ENCODE data around the gene CDHR2.
A peak's percentile ranks its signal among the peaks of the same experiment; 100 is the strongest.

CDHR2 gene

DNA sequence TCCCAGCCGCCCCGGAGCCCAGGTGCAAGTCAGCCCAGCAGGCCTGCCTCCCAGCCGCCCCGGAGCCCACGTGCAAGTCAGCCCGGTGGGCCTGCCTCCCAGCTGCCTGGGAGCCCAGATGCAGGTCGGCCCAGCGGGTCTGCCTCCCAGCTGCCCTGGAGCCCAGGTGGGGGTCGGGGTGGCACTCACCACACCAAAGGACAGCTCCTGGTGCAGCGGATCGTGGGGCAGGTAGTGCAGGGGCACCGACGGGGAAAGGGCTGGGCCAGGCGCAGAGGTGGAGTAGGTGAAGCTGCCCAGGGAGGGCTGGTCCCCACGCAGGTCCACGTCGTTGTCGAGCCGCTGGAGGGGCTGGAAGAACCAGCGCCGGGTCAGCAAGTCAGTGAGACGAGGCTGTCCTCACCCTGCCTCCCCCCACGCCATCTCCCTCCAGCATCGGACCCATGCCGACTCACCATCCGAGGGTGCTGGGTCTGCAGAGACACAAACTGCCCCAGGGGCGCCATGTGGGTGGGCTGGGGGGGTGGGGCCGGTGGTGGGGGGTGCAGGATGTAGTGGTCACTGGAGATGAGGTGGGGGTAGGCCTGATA, 18.7 kb upstream of the CDHR2 start:
- no peak for FAIRE-seq

DNA sequence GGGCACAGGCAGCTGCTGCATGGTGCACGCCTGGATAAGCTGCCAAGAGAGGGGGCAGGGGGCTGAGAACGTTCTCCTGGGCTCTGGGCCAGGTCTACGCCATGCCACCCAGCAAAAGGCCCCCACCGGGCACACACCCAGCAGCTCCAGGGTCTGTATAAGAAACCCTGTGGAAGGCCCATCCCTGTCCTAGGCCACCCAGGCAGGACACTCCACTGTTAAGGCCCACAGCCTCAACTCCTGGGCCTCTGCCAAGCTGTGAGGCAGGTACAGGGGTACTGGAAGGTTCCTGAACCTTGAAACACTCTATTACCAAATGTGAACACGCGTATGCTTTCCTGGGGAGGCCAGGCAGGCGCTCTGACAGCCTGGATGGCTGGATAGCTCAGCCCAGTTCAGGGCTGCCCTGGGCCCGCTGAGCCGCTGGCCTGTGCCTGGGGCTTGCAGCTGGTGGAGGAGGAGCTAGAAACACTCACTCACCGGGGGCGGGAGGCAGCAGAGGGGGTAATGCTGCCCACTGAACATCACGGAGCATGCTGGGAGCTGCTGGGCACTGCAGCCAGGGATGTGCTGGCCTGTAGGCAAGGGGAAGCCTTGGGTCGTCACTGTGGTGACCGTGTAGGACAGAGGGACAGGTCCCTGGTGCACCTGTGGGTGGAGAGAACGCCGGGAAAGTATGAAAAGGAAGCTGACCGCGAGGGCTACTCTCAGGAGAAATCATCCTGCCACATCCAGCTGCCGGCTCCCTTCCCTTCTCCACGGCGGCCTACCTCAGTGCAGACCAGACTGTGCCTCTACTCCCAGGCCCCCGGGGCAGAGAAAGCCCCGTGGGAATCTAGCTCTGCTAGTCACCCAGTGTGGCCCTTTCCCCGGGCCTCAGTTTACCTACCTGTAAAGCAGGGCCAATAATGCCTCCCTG, 17.9 kb upstream of the CDHR2 start:
- no peak for FAIRE-seq

DNA sequence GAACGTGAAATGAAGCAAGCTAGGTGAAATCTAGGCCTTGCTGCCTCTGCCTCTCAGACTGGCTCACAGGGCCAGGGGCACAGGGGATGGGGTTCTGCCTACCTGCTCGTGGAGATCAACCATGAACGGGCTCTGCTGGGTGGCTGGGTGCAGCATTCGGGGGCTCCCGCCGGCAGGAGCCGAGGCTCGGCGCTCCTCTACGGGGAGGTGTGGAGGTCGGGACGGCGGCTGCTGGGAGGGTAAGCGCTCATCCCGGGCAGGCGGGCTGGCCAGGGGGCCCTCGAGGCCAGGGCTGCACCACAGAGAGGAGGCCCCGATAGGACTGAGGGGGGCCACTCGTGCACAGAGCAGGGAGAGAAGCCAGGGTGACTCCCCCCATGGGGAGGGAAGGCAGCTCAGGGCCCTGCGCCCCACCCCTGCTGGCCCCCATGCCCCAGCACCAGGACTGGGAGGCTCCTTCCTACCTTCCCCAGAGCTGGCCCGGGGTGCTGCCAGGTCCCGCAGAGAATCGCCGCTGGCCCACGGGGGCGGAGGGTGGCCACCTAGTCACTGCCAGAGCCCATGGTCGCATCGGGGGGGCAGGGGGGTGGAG, 17.1 kb upstream of the CDHR2 start:
- no peak for FAIRE-seq

DNA sequence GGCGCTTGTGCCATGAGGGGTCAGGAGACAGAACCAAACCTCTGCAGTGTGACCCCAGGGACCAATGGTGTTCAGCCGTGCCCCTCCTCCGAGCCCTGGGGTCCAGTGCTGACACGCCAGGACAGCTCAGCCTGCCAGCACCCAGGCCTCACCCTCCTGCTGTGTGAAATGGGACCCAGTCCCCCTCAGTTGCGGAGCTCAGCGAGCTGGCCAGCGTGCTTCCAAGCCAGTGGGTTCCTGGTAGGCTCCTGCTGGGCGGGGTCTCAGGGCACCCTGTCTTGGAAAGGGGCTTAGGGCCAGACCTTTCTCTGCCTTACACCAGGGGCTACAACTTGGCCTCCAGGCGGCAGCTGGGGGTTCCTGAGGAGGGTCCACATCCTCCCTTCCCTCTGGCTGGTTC, 16.3 kb upstream of the CDHR2 start:
- FAIRE-seq, result no peak

DNA sequence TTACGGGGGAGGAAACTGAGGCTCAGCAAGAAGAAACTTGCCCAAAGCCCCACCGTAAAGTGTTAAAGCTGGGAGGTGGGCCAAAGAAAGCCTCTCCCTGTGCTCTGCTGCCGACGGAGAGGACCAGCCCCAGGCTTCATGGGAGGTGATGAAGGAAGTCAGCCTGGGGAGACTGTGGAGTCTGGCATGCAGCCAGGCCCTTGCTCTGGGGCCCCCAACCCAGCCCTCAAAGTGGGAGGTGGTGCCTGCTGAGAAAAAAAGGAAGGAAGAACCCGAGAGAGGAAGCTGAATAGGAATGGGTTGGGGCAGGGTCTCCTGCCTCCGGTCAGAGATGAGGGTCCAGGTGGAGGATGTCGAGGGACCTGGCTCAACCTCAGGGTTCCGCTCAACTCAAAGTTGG, 15.8 kb upstream of the CDHR2 start:
- FAIRE-seq, result no peak

DNA sequence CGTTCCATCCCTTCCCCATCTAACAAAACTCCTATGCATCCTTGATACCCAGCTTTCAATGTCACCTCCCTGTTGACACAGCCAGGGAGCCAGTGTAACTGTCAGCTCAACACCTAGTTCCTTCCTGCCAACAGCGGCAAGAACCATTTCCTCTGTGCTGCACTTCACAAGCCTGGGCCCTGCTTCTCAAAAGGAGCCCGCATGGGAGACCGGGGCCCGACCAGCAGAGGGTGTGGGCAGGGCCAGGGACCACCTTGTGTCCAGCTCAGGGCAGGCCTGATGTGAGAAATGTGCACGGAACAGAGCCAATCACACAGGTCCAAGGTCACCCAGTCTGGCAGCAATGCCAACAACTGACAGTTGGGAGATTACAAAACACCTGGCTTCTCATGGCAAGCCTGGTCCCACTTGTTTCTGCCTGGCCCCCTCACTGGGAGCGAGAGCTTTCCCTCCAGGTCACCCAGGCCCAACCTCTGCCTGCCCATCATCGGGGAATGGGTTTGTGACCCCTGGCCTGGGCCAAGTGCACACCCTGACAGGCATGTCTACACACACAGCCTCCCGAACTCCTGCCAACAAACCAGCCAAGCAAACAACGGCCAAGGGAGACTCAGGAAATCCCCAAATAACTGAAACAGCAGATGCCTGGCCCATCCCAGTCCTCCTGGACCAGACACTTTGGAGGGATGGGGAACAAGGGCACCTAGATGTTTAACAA, 15.1 kb upstream of the CDHR2 start:
- FAIRE-seq, result no peak

DNA sequence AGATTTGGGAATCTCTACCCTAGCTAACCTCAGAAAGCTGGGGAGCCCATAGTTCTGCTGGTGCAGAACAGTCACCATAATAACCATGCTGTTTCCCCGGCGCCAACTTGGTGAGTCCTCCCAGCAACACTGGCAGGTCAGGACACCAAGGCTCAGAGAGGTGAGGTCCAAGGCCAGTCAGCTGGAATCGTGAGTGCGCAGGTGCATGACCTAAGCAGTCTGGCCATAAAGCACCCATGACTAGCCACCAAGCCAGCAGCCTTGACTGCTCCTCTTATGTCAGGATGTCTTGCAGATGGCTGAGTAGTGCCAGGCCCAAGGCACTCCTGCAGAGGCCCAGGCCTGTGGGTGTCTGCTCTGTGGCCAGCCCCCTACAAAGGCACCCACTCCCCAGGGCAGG, 14.5 kb upstream of the CDHR2 start:
- no peak for FAIRE-seq

DNA sequence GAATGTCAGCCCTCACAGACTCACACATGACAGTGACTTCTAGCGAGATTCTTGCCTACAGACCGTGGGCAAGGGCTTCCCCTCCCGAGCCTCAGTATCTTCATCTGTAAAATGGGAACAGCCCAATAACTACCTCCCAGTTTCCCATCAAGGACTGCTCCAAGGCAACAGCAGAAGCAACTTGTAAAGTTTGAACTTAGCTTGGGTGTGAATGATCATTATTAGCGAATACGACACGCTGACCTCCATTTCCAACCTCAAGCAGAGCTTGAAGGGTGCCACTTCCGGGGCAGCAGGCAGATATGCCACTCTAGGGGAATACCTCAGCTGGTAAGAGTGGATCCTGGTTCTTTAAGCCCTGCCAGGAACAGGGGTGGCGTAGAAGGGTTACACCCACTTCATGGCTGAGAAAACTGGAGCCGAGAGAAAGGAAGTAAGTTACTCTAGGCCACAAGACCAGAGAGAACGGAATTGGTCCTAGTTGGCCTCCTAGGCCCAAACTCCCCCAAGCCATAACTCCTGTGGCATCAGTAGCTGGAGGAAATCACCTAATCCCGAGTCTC, 14.0 kb upstream of the CDHR2 start:
- no peak for FAIRE-seq

DNA sequence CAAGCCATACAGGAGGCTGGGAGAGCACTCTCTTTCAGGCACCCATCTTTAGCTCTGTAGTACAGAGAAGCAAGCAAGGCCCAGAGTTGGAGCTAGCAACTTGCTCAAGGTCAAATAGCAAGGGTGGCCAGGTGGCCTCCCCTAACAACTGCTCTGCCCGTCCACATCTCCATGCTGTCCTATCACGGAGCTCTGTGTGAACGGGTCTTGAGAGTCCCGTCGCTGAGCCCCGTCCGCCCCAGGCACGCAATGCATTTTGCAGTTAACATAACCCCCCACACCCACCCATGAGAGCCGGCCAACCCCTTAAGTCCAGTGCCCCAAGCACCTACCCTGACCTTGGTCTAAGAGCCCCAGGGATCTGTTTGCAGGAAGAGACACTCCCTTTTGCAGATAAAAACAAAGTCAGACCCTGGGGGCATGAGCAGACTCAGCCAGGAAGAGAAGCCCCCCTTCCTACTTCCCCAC, 13.4 kb upstream of the CDHR2 start:
- no peak for FAIRE-seq

DNA sequence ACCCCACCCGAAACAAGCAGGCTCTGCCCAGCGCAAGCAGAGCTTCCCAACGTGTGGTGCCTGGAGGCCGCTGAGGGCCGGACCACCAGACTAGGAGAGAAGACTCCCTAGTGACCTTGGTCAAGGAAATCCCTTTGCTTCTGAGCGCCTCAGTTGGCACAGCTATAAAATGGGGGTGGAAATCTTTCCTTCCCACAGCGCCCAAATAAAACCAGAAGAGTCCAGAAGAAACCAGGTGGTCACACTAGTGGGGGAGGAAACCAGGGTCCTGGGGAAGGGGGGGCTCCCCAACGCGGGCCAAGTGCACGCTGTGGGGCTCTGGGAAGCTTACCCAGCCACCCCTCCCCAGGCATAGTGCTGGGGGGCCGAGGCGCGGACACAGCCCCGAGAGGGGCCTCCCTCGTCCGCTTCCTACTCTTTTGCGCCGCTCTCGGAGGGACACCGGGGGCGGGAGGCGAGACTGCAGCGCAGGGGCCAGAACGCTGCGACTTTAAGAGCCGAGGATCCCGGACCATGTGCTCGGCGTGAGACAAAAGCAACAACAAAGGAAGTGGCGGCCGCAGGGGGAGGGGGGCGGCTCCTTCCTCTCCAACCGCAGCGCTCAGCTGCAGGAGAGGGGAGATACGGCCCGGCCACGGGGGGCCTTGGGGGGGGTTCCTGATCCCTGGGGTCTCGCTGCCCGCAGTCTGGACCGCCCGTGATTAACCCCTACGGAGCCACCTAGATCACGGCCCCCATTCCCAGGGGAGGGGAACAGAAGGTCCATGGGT, 12.8 kb upstream of the CDHR2 start:
- no peak for FAIRE-seq

DNA sequence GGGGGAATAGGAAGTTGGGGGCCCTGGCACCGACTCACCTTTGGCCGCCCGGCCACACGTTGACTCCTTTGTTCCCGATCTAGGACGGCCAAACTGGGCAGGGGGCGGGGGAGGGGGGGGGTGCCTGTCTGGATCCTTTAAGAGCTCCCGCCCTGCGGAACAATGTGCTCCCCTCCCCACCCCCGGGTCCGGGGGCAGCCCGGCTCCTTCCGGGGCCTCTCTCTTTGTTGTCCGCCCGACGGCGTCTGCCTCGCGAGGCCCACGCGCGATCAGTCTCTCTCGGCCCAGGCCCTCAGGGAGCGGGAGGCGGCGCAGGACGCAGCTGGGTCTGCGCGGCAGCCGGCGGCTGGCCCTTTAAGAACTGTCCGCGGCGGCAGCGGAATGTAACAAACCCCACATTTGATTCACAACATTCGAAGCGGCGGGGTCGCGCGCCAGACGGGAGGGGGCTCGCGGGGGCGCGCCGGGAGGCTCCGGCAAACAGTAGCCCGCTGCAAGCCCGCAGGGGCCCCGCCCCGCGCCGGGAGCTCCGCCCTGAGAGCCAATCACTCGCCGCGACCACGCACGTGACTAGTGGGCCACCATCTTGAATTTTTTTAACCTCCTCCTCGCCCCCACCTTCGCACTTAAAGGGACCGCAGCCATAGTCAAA, 12.1 kb upstream of the CDHR2 start, which contains the start of gene RNF44:
RNF44 (minus strand) TSS at position 501 of the 652 bp plus-strand sequence. CDS start 4,930 bp downstream, outside the sequence.
- no peak for FAIRE-seq

DNA sequence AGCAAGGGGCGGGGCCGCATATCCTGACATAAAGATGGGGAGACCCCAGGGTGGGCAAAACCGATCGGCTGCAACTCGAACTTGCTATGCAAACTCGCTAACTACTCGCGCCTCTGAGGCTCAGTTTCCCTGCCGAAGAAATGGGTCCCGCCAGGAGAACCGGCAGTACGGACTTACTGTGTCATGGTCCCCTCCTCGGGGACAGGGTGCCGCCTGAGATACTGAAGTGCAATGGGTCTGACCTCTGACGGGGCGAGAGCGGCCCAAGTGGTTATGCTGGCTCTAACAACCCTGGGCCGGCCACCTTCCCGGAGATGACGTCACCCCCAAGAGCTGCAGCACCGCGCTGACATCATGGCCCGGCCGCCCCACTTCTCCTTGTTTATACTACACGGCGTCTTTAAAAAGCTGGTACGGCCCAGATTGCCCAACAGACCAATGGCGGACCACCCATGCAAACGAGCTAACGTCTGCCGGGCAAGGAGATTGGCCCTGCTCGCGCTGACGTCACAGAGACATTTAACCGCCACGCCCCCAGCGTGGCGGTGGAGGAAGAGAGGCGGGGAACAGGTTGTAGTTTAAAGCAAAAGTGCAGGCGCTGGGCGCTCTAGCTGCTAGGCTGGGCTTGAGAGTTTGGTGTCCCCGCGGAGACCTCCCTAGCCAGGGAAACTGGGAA, 11.4 kb upstream of the CDHR2 start:
- FAIRE-seq, result peak; percentile 76

DNA sequence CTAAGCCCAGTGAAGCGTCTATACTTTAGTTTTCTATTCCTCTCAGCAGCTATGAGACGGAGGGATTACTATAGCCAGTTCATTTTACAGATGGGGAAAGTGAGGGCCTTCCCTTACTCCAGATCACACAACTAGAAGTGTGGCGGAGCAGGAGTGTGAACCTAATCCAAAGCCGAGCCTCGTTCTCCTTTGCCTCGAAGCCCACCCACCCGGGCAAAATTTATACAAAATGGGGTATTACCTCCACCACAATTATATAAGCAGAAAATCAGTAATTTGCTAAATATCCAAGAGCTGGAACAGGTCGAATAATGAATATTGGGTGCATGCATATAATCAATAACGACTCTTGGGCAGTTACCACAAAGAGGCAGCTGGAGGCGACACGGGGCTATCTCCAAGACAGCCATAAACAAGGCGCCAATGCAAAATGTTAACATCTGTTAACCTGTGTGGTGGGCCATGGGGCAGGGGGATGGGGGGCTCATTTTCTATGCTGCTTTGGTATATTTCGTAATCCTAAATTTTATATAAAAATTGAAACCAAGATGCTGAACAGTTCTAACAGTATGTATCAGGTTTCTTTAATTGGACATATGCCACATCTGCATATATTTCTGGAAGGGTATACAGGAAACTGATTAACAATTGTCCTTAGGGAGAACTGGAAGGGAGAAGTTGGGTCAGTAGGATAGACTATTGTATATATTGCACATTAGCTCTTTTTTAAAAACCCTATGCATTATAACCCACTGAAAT, 10.7 kb upstream of the CDHR2 start:
- FAIRE-seq, result no peak

DNA sequence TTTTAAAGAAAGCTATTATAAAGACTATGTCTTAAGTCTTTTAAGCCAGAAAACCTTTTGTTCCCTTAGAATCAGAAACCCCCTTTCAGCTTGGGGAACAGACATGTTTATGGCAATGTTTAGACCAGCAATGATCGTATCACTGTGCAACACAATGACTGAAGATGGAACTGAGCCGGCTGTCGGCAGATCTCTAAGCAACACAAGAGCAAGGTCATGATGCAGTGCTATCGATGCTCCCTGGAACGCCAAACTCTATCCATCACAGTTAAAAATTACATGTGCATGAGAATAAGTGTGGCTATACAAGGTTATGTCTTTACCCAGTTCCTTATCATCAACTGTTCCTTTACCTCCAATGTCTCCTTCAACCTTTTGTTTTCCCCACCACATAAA, 10.2 kb upstream of the CDHR2 start:
- no peak for FAIRE-seq

DNA sequence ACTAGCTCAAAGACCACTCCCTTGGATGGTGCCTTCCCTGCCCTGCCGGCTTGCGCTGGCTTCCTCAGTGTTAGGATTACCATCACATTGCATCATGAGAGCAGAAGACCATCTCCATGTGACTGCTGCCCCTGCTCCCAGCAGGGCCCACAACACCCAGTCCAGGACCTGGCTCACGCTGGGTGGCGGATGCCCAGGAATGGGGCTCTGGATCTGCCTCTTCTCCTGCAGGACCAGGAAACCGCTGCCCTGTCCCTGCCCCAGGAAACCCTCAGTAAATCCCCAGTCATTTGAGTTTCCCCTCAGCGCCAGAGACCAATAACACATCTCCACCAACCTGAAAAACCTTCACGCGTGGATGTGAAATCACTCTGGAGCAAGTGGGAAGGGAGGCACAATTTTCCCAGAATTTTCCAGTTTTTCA, 8.7 kb upstream of the CDHR2 start:
- no peak for FAIRE-seq

DNA sequence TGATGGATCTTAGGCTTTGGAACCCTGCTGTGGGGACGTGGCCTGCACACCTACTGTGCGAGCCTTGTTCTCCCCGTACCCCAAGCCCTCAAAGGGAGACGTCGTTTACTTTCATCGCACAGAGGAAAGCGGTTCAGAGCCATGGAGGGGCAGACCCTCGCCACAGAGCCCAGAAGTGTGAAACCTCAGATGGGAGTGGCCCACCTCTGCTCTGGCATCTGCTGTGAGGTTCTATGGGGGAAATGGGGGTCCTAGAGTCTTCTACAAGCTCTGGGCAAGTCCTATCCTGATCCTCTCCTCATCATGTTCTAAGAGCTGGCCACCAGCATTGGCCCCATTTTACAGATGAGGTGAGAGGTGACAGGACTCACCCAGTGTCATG, 8.2 kb upstream of the CDHR2 start:
- no peak for FAIRE-seq

DNA sequence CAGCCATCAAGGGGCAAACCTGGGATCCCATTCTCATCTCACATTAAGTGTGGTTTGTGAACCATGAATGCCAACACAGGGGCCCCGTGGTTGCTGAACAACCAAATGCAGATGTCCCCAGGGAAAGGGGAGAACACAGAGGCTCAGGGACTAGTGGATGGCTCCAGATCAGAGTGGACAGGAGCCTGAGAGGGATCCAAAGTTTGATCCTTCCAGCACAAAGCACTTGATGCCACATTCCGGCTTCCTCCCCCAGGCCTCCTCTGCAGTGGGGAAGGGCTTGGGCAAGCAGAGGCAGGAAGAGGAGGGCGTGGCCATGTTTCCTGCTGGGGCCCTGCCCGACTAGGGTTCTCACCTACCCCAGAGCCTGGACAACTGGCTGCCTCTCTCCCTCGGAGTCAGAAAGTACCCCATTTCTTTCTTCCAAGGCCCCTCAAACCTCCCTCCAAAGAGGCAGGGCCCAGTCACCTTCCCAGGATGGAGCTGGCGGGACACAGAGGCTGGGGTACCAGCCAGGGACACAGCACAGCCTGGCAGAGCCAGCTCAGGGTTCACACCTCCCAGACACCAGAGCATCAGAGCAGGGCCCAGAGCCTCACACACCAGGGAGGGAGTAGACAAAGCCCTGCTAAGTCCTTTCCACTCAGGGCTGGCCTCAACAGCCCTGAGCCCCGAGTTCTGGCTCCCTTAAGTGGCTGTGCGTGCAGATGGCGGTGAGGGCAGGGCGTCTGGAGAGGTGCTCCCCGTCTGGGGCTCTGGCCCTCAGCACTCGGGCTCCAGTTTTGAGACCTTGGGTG, 7.6 kb upstream of the CDHR2 start:
- FAIRE-seq, result no peak

DNA sequence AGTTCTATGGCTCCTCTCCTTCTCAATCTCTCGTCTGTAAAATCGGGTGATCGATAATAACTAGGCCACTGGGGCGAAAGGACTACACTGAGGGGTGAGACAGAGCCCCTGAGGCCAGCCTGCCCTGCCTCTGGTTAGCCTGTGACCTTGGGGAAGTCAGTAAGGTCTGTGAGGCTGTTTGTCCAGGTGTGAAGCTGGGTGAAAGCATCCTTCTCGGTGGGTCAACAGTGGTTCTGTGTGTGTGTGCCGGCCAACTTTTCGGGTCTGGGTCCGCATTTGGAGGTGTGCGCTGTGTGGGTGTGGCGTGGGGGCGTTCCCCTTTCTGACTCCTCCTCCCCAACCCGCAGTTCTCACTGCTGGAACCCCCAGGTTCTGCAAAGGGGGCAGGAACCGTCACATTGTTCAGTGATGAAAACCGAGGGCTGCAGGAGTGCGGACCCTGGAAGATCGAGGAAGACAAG, 7.0 kb upstream of the CDHR2 start:
- FAIRE-seq, result no peak

Data from TTC549 (cell line).